ENCODE data around the gene KCNN3.

The KCNN3 gene

GRCh38 chr1:154730259-154730658 is 139.8 kb downstream of the KCNN3 start:
- peak; percentile 67 for DNase-seq (ENCODE audit: low read depth, low spot score)

GRCh38 chr1:154729577-154729976 is 140.5 kb downstream of the KCNN3 start:
- DNase-seq (ENCODE audit: low read depth, low spot score) = no peak

- DNase-seq (ENCODE audit: low read depth, low spot score) = peak; percentile 66
Observed at GRCh38 chr1:154729031-154729442, 141.0 kb downstream of the KCNN3 start.

GRCh38 chr1:154726896-154727753 is 143.0 kb downstream of the KCNN3 start:
- peak; percentile 42 for DNase-seq (ENCODE audit: low read depth, low spot score)

GRCh38 chr1:154726443-154726842 is 143.6 kb downstream of the KCNN3 start:
- peak; percentile 47 for DNase-seq (ENCODE audit: low read depth, low spot score)

GRCh38 chr1:154725865-154726264 is 144.2 kb downstream of the KCNN3 start:
- DNase-seq (ENCODE audit: low read depth, low spot score) = no peak

- DNase-seq (ENCODE audit: low read depth, low spot score) = no peak
Observed at GRCh38 chr1:154720328-154721297, 149.5 kb downstream of the KCNN3 start.

- DNase-seq (ENCODE audit: low read depth, low spot score) = no peak
Observed at GRCh38 chr1:154719586-154720327, 150.3 kb downstream of the KCNN3 start.

GRCh38 chr1:154718566-154718965 is 151.5 kb downstream of the KCNN3 start:
- no peak for DNase-seq (ENCODE audit: low read depth, low spot score)

- no peak for DNase-seq (ENCODE audit: low read depth, low spot score)
Observed at GRCh38 chr1:154717528-154717924, 152.6 kb downstream of the KCNN3 start.

GRCh38 chr1:154716614-154717527 is 153.2 kb downstream of the KCNN3 start:
- no peak for DNase-seq (ENCODE audit: low read depth, low spot score)

- DNase-seq (ENCODE audit: low read depth, low spot score) = no peak
Observed at GRCh38 chr1:154716011-154716410, 154.1 kb downstream of the KCNN3 start.

GRCh38 chr1:154715385-154715784 is 154.7 kb downstream of the KCNN3 start:
- DNase-seq (ENCODE audit: low read depth, low spot score) = no peak

GRCh38 chr1:154714638-154715037 is 155.4 kb downstream of the KCNN3 start:
- DNase-seq (ENCODE audit: low read depth, low spot score) = no peak

GRCh38 chr1:154714052-154714623 is 155.9 kb downstream of the KCNN3 start:
- DNase-seq (ENCODE audit: low read depth, low spot score) = no peak

- DNase-seq (ENCODE audit: low read depth, low spot score) = no peak
Observed at GRCh38 chr1:154713005-154713404, 157.1 kb downstream of the KCNN3 start.

- DNase-seq (ENCODE audit: low read depth, low spot score) = no peak
Observed at GRCh38 chr1:154712166-154712810, 157.8 kb downstream of the KCNN3 start.

GRCh38 chr1:154711416-154711815 is 158.7 kb downstream of the KCNN3 start:
- DNase-seq (ENCODE audit: low read depth, low spot score) = no peak

GRCh38 chr1:154710106-154710505 is 160.0 kb downstream of the KCNN3 start:
- DNase-seq (ENCODE audit: low read depth, low spot score) = no peak

Data from astrocyte of the hippocampus (primary cell).